Thyroid gland (tissue), 4 donors: ENCODE measurements around the gene IGF2BP1.

Source experiments
- POLR2A ChIP-seq, 2 donors: fragments of 450-650 bp; IDR thresholded peaks; one replicate each; pipeline ENCODE4 v1.6.1; 2017; ENCODE audit warnings: antibody characterized with exemption in 2 of 2, mild to moderate bottlenecking in 2 of 2, moderate library complexity in 1 of 2
- TF ChIP-seq, protein P1 (sequence below), 6 experiments: fragments of 200-600 bp in 3 of 6; fragments of 450-650 bp in 3 of 6; sonication (generic) in 3 of 6; IDR thresholded peaks; one replicate each; pipeline ENCODE4 v1.5.1; 2016 to 2019; ENCODE audit warnings: antibody characterized with exemption in 6 of 6, mild to moderate bottlenecking in 2 of 6, inconsistent platforms in 1 of 6, moderate library complexity in 1 of 6

DNA sequence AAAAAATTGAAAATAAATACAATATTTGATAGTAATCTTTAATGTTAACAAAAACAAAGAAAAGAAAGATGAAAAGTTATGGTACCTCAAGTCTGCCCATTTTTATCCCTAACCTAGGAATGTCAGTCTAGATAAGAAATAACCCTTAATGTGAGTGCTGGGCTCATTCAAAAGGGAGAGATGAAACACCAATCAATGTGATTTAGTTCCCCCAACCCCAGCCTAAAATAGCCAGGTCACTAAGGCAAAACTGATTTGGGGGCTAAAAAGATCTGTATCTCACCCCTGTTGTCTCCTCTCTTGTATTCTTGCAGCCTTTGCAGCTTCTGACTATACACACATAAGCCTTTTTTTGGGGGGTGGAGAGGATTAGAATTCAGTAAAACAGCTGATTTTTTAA, 3.2 kb upstream of the IGF2BP1 start:
- TF ChIP-seq, protein P1, sequence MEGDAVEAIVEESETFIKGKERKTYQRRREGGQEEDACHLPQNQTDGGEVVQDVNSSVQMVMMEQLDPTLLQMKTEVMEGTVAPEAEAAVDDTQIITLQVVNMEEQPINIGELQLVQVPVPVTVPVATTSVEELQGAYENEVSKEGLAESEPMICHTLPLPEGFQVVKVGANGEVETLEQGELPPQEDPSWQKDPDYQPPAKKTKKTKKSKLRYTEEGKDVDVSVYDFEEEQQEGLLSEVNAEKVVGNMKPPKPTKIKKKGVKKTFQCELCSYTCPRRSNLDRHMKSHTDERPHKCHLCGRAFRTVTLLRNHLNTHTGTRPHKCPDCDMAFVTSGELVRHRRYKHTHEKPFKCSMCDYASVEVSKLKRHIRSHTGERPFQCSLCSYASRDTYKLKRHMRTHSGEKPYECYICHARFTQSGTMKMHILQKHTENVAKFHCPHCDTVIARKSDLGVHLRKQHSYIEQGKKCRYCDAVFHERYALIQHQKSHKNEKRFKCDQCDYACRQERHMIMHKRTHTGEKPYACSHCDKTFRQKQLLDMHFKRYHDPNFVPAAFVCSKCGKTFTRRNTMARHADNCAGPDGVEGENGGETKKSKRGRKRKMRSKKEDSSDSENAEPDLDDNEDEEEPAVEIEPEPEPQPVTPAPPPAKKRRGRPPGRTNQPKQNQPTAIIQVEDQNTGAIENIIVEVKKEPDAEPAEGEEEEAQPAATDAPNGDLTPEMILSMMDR (IDR thresholded peaks at IDR 0.05): no peak
- TF ChIP-seq POLR2A (IDR thresholded peaks at IDR 0.05): no peak
